Measurements from ENCODE around the gene GARNL3. TPM values are rescaled to one million over a fixed set of nuclear protein-coding genes. Genes with fewer than 3 reads are reported as not detected.

GARNL3 gene
- total RNA-seq, 3 donors from 2014 or later: 13.4 to 44.8 (median 26.2) TPM

DNA sequence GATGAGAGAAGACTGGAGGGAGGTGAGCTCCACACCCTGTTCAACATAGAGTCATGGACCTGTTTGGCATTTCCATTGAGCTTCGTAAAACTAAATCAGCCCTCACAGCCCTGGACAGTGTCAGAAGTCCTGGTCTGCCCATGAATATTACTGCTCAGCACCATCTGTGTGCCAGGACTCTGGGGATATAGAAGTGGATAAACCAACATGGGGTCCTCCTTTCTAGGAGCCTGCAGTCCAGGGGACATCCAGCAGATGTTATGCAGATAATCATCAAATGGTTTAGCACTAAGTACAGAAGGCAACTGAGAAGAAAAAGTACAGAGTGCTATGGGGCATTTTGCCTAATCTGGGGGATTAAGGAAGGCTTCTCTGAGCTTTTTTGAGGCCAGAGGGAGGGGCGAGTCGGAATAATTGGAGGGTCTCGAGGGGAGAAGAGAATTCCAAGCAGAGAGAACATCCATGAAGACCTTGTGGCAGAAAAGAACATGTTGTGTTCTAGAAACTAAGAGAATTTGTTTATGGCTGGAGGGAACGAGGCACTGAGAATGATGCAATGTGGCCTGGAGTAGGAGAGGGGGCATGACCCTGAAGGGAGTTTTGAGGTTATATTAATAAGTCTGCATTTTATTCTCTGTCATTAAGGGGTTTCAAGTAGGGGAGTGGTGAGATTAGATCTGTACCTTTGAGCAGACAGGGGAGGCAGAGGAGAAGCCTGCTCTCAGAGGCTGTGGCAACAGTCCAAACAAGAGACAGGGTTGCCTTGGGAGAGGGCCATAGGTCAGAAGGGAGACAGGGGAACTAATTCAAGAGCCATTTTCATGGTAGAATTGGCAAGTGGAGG lies 68.9 kb downstream of the GARNL3 start:
- intact Hi-C loops (cut with DNase I; ENCODE audit: low total_unique reads): no loop called here
- Histone ChIP-seq H3K27ac (peak overlapping the region; percentile 55 to 76), H3K9me3 (no peaks in the 10 kb centered on the region), H3K27me3 (no peaks in the 10 kb centered on the region), H3K36me3 (no peaks in the 10 kb centered on the region), H3K4me1 (peaks cover 0 to 4% of the 10 kb centered on the region in 2 donors), H3K4me3 (no peak overlapping the region)
- DNase-seq (ENCODE audit: low spot score in 2 of 2): no peak
- no peak for TF ChIP-seq POLR2A (IDR thresholded peaks at IDR 0.05)
- TF ChIP-seq, protein P1, sequence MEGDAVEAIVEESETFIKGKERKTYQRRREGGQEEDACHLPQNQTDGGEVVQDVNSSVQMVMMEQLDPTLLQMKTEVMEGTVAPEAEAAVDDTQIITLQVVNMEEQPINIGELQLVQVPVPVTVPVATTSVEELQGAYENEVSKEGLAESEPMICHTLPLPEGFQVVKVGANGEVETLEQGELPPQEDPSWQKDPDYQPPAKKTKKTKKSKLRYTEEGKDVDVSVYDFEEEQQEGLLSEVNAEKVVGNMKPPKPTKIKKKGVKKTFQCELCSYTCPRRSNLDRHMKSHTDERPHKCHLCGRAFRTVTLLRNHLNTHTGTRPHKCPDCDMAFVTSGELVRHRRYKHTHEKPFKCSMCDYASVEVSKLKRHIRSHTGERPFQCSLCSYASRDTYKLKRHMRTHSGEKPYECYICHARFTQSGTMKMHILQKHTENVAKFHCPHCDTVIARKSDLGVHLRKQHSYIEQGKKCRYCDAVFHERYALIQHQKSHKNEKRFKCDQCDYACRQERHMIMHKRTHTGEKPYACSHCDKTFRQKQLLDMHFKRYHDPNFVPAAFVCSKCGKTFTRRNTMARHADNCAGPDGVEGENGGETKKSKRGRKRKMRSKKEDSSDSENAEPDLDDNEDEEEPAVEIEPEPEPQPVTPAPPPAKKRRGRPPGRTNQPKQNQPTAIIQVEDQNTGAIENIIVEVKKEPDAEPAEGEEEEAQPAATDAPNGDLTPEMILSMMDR (IDR thresholded peaks at IDR 0.05): no peak
- peak in 1 of 3 donors; percentile 22 for TF ChIP-seq POLR2AphosphoS5 (IDR thresholded peaks at IDR 0.05)

DNA sequence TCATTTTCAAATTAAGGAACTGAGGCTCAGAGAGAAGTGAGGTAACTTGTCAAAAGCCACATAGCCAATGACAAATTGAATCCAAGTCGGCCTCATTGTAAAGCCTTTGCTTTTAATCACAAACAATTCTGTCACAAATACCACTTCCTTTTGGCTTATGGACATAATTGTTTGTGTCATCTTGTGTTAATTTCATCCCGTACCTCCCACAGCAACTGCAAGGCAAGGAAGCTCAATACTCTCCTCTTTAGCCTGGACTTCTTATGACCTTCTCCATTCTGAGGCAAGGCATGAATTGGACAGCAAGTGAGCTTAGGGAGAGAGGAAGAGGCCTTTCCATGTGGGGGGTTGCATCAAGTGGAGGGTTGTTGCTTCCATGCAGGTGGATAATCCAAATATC lies 70.2 kb downstream of the GARNL3 start:
- Histone ChIP-seq H3K27ac (peak overlapping the region in 1 of 2 donors; percentile 55), H3K4me1 (peaks cover 0 to 4% of the 10 kb centered on the region in 2 donors), H3K36me3 (no peaks in the 10 kb centered on the region), H3K27me3 (no peaks in the 10 kb centered on the region), H3K4me3 (no peak overlapping the region), H3K9me3 (no peaks in the 10 kb centered on the region)
- DNase-seq (ENCODE audit: low spot score in 2 of 2): no peak
- intact Hi-C loops (cut with DNase I; ENCODE audit: low total_unique reads): no loop called here
- TF ChIP-seq POLR2AphosphoS5 (IDR thresholded peaks at IDR 0.05) (no peak), POLR2A (IDR thresholded peaks at IDR 0.05) (no peak)
- TF ChIP-seq, protein P1 (IDR thresholded peaks at IDR 0.05): no peak

DNA sequence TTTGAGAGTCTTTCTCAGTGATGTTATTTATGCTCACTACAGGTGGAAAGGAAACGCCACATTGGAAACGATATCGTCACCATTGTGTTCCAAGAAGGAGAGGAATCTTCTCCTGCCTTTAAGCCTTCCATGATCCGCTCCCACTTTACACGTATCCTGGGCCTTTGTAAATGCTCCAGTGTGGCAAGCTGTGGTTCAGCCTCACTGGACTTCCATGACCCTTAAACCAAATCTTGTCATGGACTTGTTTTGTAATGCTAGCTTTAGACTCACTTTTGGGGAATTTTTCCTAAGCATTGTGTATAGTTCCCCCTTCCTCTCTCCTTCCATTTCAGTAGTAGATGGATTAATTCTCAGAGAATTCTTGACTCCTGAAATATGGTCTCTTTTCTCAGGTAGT lies 71.5 kb downstream of the GARNL3 start:
- H3K27me3 ChIP-seq: no peaks in the 10 kb centered on the region
- peak overlapping the region; percentile 63 to 80 for H3K27ac ChIP-seq
- H3K36me3 ChIP-seq: no peaks in the 10 kb centered on the region
- DNase-seq (ENCODE audit: low spot score in 2 of 2): no peak
- intact Hi-C loops (cut with DNase I; ENCODE audit: low total_unique reads): no loop called here
- H3K4me3 ChIP-seq: no peak overlapping the region
- H3K9me3 ChIP-seq: no peaks in the 10 kb centered on the region
- TF ChIP-seq POLR2AphosphoS5 (IDR thresholded peaks at IDR 0.05) (no peak), POLR2A (IDR thresholded peaks at IDR 0.05) (no peak)
- TF ChIP-seq, protein P1 (IDR thresholded peaks at IDR 0.05): no peak
- H3K4me1 ChIP-seq: peaks cover 0 to 4% of the 10 kb centered on the region in 2 donors

DNA sequence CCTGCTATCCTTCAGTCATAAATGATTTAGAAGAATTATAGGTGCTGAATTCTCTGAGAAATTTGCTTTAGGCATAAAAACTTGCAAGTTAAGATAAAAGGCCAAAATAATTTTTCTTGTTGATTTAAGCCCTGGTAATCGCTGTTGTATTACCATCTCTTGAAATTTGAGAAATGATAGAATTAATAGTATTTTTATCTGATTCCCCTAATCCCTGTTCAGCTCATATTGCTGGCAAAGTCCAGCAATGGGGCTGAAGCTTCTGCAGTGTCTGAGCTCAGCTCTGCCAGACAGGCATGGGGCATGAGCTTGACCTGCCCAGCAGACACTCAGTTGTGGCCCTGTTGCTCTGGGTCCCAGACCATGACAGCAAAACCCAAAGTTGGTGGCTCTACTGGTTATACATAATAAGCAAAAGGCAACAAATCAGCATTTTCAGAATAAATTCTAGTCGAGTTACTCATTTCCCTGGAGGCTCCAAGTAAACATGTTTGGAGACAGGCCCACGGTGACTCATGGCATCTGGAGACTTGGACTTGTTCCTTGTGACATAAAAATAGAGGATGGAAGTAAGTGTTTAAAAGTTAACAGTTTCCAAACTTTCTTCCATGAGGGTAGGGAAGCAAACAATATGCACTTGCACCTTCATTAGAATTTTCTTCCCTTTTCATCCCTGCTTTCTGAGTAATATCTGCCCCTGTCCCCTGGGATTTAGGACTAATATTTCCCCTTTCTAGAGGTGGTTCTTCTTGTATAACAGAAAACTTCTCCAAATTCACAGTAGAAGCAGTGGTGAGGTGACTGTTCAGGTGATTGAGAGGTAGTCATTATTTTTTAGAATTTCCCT lies 72.2 kb downstream of the GARNL3 start:
- intact Hi-C loops (cut with DNase I; ENCODE audit: low total_unique reads): no loop called here
- Histone ChIP-seq H3K27ac (peak overlapping the region; percentile 64 to 80), H3K27me3 (no peaks in the 10 kb centered on the region), H3K4me3 (no peak overlapping the region), H3K9me3 (no peaks in the 10 kb centered on the region), H3K4me1 (peaks cover 0 to 4% of the 10 kb centered on the region in 2 donors), H3K36me3 (no peaks in the 10 kb centered on the region)
- peak; percentile 19 to 75 (median 62) for TF ChIP-seq POLR2AphosphoS5 (IDR thresholded peaks at IDR 0.05)
- TF ChIP-seq, protein P1 (IDR thresholded peaks at IDR 0.05): no peak
- DNase-seq (ENCODE audit: low spot score in 2 of 2): peak; percentile 78 to 82

All from breast epithelium (tissue), 4 donors.